Measurements from ENCODE around the gene IQCF5.

The IQCF5 gene

GRCh38 chr3:51896607-51897305 lies 21.4 kb upstream of the IQCF5 start:
- TF ChIP-seq GABPA (IDR thresholded peaks at IDR 0.05; ENCODE audit: low read depth) (no peak), CTCF (IDR thresholded peaks at IDR 0.05; ENCODE audit: insufficient read depth, low read length) (no peak), POLR2AphosphoS5 (IDR thresholded peaks at IDR 0.05; ENCODE audit: low read depth) (no peak), SPI1 (IDR thresholded peaks at IDR 0.05; ENCODE audit: borderline replicate concordance, low read depth) (no peak), REST (IDR thresholded peaks at IDR 0.05; ENCODE audit: insufficient replicate concordance, low read depth) (no peak)
- Histone ChIP-seq H3K27me3 (ENCODE audit: insufficient read depth, poor library complexity, severe bottlenecking) (peaks cover 4% of the 10 kb centered on the region), H3K4me3 (replicated peaks; ENCODE audit: insufficient read depth, low read length) (no peak overlapping the region), H3K27ac (replicated peaks) (no peak overlapping the region)
- DNase-seq (ENCODE audit: low read depth in 1 of 2, low spot score in 1 of 2), result no peak

- H3K27ac ChIP-seq (replicated peaks), result no peak overlapping the region
- no peaks in the 10 kb centered on the region for H3K27me3 ChIP-seq (ENCODE audit: insufficient read depth, poor library complexity, severe bottlenecking)
- no peak for DNase-seq (ENCODE audit: low read depth in 1 of 2, low spot score in 1 of 2)
- TF ChIP-seq REST (IDR thresholded peaks at IDR 0.05; ENCODE audit: insufficient replicate concordance, low read depth) (no peak), SPI1 (IDR thresholded peaks at IDR 0.05; ENCODE audit: borderline replicate concordance, low read depth) (no peak), GABPA (IDR thresholded peaks at IDR 0.05; ENCODE audit: low read depth) (no peak), CTCF (IDR thresholded peaks at IDR 0.05; ENCODE audit: insufficient read depth, low read length) (no peak), POLR2AphosphoS5 (IDR thresholded peaks at IDR 0.05; ENCODE audit: low read depth) (no peak)
- H3K4me3 ChIP-seq (replicated peaks; ENCODE audit: insufficient read depth, low read length), result no peak overlapping the region
Measured at GRCh38 chr3:51894939-51895338, 19.5 kb upstream of the IQCF5 start.

GRCh38 chr3:51894391-51894790 lies 19.0 kb upstream of the IQCF5 start:
- Histone ChIP-seq H3K27me3 (ENCODE audit: insufficient read depth, poor library complexity, severe bottlenecking) (no peaks in the 10 kb centered on the region), H3K27ac (replicated peaks) (no peak overlapping the region), H3K4me3 (replicated peaks; ENCODE audit: insufficient read depth, low read length) (no peak overlapping the region)
- DNase-seq (ENCODE audit: low read depth in 1 of 2, low spot score in 1 of 2), result no peak
- TF ChIP-seq REST (IDR thresholded peaks at IDR 0.05; ENCODE audit: insufficient replicate concordance, low read depth), result no peak
- TF ChIP-seq CTCF (IDR thresholded peaks at IDR 0.05; ENCODE audit: insufficient read depth, low read length), result no peak
- TF ChIP-seq SPI1 (IDR thresholded peaks at IDR 0.05; ENCODE audit: borderline replicate concordance, low read depth), result no peak
- TF ChIP-seq GABPA (IDR thresholded peaks at IDR 0.05; ENCODE audit: low read depth), result no peak
- TF ChIP-seq POLR2AphosphoS5 (IDR thresholded peaks at IDR 0.05; ENCODE audit: low read depth), result no peak

Data from HL-60 (cell line).